ENCODE measurements around the gene SLC10A3.

Gene SLC10A3

DNA sequence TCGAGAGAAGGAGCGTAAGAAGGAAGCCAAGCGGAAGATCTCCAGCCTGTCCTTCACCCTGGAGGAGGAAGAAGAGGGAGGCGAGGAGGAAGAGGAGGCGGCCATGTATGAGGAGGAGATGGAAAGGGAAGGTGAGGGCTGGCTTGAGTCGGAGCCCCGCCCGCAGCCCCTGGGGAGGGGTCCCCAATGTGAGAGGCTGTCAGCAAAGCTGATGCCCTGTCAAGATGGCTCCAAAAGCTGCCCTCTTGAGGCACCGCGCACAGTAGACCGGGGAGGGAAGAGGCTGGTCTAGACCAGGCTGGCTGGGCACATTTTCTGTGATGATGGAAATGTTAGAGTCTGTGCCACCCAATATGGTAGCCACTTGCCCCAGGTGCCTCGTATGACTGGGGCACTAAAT lies 44.0 kb downstream of the SLC10A3 start:
- Mint-ChIP-seq H3K4me3 (no peak overlapping the region), H3K9me3 (no peaks in the 10 kb centered on the region), H3K36me3 (peaks cover 23% of the 10 kb centered on the region), H3K27me3 (no peaks in the 10 kb centered on the region), H3K4me1 (peaks cover 25% of the 10 kb centered on the region), H3K27ac (no peak overlapping the region)
- ATAC-seq, result no peak

DNA sequence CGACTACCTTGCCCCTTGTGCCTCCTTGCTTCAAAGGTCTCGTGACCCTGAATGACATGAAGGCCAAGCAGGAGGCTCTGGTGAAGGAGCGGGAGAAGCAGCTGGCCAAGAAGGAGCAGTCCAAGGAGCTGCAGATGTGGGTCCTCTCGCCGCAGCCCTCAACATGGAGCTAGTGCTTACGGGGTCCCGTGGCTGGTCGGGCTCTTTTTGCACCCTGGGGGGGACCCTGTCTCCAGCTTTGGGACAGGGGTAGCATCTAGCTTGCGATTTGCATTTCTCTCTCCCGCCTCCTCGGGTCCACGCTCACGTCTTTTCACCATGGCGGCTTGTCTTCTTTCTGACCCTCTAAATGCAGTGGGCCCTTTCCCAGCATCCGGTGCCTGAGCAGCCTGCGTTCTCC lies 44.7 kb downstream of the SLC10A3 start:
- no peaks in the 10 kb centered on the region for H3K9me3 Mint-ChIP-seq

DNA sequence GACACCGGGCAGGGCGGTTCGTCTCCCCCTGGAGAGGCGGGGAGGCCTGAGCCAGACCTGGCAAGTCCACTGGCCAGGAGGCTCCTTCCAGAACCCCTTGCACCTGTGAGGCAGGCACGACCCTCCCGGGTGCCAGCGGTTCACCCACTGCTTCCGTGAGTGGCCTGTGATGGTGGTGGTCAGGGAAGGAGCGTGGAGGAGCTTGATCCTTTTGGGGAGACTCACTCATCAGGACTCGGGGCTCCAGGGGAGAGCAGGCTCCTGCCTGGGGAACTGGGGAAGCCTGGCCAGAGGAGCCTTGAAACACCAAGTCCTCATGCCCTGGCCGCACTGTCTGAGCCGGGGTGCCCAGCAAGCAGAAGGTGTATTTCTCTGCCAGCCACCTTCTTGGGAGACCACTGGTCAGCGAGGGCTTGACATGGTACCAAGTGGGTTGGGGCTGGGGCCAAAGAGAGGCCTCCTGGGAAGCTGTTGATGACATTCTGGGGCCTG lies 45.6 kb downstream of the SLC10A3 start:
- Mint-ChIP-seq H3K27ac (no peak overlapping the region), H3K36me3 (peaks cover 20% of the 10 kb centered on the region), H3K9me3 (no peaks in the 10 kb centered on the region), H3K4me1 (peaks cover 33% of the 10 kb centered on the region), H3K4me3 (peak overlapping the region; percentile 43), H3K27me3 (no peaks in the 10 kb centered on the region)
- no peak for ATAC-seq

More for the DNA sequence above, 44.7 kb downstream of the SLC10A3 start:
- no peak for ATAC-seq
- Mint-ChIP-seq H3K4me3 (peak overlapping the region; percentile 47), H3K36me3 (peaks cover 23% of the 10 kb centered on the region), H3K4me1 (peaks cover 26% of the 10 kb centered on the region), H3K27ac (no peak overlapping the region), H3K27me3 (no peaks in the 10 kb centered on the region)

DNA sequence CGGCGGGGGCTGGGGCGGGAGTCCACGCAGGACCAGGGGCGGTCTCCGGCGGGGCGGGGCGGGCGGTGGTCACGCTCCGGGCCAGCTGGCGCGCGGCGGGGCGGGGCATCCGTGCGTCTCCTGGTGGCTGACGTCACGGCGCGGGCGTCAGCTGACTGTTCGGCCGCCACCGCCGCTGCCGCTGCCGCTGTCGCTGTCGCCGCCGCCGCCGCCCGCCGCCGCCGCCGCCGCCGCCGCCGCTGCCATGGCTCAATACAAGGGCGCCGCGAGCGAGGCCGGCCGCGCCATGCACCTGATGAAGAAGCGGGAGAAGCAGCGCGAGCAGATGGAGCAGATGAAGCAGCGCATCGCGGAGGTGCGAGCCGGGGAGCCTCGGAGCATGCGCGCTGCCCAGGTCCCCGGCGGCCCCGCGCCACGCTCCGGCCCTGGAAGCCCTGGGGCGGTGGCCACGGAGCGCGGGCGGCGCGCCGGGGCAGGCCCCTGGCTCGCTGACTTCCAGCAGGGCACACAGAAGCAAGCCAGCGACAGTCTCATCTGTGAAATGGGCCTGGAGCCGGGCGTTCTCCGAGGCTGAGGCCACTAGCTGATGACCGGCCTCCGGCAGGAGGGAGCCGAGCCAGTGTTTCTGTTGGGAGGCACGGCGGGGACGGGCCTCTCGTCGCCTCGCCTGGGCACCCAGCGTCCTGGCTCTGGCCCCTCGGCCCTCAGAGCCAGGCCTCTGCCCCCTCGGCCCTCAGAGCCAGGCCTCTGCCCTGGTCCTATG lies 46.3 kb downstream of the SLC10A3 start, which contains the start of gene FAM50A:
Gene FAM50A (plus strand): TSS at position 150 of the 763 bp plus-strand sequence. CDS start 95 bp downstream, at position 245.
- H3K27ac Mint-ChIP-seq, result peak within 1 kb of the TSS; percentile 91
- peaks cover 17% of the 10 kb centered on the region for H3K36me3 Mint-ChIP-seq
- no peaks in the 10 kb centered on the region for H3K9me3 Mint-ChIP-seq
- peak within 1 kb of the TSS; percentile 79 for H3K4me3 Mint-ChIP-seq
- peak; percentile 93 for ATAC-seq
- peaks cover 33% of the 10 kb centered on the region for H3K4me1 Mint-ChIP-seq
- H3K27me3 Mint-ChIP-seq, result no peaks in the 10 kb centered on the region

DNA sequence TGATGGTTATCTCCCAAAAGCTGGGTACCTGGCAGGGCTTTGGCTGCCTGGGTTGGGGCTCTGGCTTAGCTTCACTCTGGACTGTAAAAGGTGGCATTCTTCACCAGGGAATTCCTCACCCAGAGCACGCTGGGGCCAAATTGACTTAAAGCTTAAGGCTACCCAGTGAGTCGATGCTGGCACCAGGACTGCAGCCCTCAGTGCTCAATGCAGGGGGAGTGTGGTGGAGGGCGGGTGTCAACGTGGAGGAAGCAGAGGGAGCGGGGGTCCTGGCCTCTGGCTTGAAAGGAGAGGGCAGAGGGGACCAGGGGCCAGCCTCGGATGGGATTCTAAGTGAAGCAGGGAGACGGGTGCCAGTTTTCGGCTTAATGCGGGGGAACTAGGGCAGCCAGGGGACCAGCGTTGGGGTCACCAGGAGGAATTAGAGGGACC lies 46.9 kb downstream of the SLC10A3 start:
- H3K27ac Mint-ChIP-seq, result peak overlapping the region; percentile 91
- peak; percentile 42 for ATAC-seq

DNA sequence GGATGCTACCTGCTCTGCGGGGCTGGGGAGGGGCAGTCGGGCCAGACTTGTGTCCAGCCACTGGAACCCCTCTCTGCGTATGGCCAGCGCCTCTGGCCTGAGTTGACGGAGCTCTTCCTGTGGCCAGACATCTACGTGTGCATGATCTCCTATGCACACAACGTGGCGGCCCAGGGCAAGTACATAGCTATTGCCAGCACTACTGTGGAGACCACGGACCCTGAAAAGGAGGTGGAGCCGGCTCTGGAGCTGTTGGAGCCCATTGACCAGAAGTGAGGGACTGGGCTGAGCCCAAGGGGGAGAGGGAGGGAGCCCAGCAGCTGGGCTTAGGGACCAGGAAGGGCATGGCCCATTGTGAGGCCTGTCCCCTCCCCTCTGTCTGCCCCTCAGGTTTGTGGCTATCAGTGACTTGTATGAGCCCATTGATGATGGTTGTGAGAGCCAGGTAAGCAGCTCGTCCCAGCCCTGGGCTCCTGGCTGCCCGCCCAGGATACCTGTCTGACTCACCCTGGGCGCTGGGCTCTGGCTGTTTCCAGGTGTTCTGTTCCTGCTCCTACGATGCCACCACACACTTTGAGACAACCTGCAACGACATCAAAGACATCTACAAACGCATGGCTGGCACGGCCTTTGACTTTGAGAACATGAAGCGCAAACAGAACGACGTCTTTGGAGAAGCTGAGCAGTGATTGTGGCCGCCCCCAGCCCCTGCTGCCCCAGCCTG lies 48.3 kb downstream of the SLC10A3 start:
- H3K27me3 Mint-ChIP-seq, result no peaks in the 10 kb centered on the region
- H3K9me3 Mint-ChIP-seq, result no peaks in the 10 kb centered on the region
- peak overlapping the region; percentile 91 for H3K27ac Mint-ChIP-seq
- no peak for ATAC-seq
- H3K36me3 Mint-ChIP-seq, result peaks cover 12% of the 10 kb centered on the region
- H3K4me1 Mint-ChIP-seq, result peaks cover 45% of the 10 kb centered on the region
- no peak overlapping the region for H3K4me3 Mint-ChIP-seq

More for the DNA sequence above, 46.9 kb downstream of the SLC10A3 start:
- peaks cover 17% of the 10 kb centered on the region for H3K36me3 Mint-ChIP-seq
- peaks cover 37% of the 10 kb centered on the region for H3K4me1 Mint-ChIP-seq
- H3K9me3 Mint-ChIP-seq, result no peaks in the 10 kb centered on the region
- peak overlapping the region; percentile 79 for H3K4me3 Mint-ChIP-seq
- H3K27me3 Mint-ChIP-seq, result no peaks in the 10 kb centered on the region

DNA sequence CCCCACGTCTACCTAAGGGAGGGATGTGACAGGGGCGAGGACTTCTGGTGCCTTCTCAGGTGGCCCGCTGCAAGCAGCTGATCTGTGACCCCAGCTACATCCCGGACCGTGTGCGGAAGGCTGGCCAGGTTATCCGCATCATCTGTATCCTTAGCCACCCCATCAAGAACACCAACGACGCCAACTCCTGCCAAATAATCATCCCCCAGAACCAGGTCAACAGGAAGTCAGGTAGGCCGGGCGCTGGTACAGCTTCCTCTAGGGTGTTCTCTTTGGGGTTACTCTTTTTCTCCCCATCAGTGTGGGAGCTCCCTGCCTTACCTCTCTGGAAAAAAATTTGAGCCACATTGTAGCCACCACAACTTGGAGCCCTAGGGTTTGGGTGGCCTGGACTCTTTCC lies 48.9 kb downstream of the SLC10A3 start:
- Mint-ChIP-seq H3K9me3 (no peaks in the 10 kb centered on the region), H3K4me3 (no peak overlapping the region), H3K27me3 (no peaks in the 10 kb centered on the region), H3K36me3 (peaks cover 7% of the 10 kb centered on the region), H3K4me1 (peaks cover 39% of the 10 kb centered on the region), H3K27ac (no peak overlapping the region)
- no peak for ATAC-seq

DNA sequence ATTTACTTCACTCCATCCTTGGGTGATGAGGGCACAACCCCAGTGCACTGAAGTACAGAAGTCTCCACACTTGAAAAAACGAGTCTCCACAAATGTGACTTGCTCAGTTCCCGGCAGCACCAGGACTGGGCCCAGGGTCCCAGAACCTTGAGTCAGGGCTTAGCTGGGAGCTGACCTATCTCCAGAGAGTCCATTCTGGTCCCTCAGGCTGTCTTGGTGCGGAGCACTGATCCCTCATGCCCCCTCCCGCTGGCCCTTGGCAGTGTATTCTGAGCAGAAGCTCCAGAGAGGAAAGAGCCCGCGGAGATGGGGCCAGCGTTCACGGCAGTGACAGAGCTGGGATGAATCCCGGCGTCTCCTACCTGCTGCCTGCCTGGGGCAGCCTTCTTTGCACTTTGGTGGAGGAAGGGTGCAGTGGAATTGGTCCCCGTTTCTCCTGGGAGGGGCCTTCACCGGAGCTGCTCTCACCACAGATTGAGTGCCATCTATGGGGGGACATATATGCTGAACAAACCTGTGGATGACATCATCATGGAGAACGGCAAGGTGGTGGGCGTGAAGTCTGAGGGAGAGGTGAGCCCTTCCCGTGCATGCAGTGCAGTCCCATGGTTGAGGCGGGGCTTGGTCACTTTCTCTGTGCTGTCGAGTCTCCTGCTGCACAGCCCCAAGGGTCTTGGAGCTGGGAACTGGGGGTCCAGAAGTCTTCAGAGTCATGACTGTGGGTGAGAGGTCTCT lies 49.6 kb downstream of the SLC10A3 start:
- no peaks in the 10 kb centered on the region for H3K9me3 Mint-ChIP-seq
- H3K27me3 Mint-ChIP-seq, result no peaks in the 10 kb centered on the region
- ATAC-seq, result no peak
- H3K27ac Mint-ChIP-seq, result no peak overlapping the region
- H3K4me3 Mint-ChIP-seq, result no peak overlapping the region
- peaks cover 39% of the 10 kb centered on the region for H3K4me1 Mint-ChIP-seq
- H3K36me3 Mint-ChIP-seq, result peaks cover 6% of the 10 kb centered on the region

DNA sequence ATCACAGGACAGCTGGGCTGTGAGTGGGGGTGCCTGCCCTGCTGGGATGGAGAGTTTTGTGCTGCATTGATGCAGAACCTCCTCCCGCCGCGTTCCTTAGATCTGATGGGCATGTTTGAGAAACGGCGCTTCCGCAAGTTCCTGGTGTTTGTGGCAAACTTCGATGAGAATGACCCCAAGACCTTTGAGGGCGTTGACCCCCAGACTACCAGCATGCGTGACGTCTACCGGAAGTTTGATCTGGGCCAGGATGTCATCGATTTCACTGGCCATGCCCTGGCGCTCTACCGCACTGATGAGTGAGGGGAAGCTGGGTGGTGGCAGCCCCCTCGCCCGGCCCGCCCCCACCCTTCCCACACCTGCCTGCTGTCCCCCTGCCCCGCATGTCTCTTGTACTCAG lies 50.6 kb downstream of the SLC10A3 start:
- Mint-ChIP-seq H3K9me3 (no peaks in the 10 kb centered on the region), H3K4me3 (no peak overlapping the region), H3K4me1 (peaks cover 42% of the 10 kb centered on the region), H3K27ac (no peak overlapping the region), H3K27me3 (no peaks in the 10 kb centered on the region), H3K36me3 (peaks cover 14% of the 10 kb centered on the region)
- ATAC-seq, result no peak

DNA sequence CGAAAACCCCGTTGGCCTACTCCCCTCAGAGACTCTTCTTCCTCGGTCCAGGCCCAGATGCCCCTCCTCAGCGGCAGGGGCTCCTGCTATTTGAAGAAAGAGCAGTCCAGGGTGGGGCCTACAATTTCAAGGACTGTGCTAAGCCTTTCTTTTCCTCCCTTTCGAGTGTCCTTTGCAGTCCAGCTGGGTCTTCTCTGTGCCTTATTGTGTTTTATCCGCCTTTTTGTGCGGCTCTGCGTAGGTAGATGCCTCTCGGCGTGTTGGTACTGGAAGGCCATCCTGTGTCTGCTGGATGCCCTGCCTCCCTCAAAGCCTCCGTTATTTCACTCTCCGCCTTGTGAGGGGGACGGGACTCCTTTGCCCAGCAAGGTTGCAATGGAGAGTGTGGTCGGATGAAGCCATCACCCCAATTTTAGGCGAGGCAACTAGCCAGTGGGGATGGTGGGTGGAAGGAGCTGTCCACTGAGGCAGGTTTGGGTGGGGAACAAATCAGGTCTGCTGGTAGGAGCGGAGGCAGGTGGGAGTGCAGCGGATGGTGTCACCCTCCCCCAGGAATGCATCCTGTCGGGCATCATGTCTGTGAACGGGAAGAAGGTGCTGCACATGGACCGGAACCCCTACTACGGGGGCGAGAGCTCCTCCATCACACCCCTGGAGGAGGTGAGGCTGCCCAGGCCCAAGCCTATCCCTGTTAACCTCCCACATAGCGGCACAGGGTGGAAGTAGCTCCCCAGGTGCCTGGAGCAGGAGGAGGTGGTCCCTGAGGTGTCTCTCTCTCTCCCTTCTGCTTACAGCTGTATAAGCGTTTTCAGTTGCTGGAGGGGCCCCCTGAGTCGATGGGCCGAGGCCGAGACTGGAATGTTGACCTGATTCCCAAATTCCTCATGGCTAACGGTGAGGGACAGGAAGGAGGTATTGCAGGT lies 52.2 kb downstream of the SLC10A3 start:
- Mint-ChIP-seq H3K4me3 (peak overlapping the region; percentile 92), H3K9me3 (no peaks in the 10 kb centered on the region), H3K4me1 (peaks cover 36% of the 10 kb centered on the region), H3K27ac (peak overlapping the region; percentile 78), H3K27me3 (no peaks in the 10 kb centered on the region), H3K36me3 (peaks cover 19% of the 10 kb centered on the region)
- ATAC-seq, result no peak
